ENCODE measurements around the gene FAM110A. TPM values are rescaled to one million over a fixed set of nuclear protein-coding genes. Genes with fewer than 3 reads are reported as not detected.
"Not testable (repeated sequence)": the region's sequence is repeated elsewhere in the genome, so short reads cannot be mapped to it uniquely, and the experiment has no call there.

FAM110A gene
- polyA plus RNA-seq, 3 donors = 6.2 to 9.5 (median 7.5) TPM

GRCh38 chr20:892371-892770 is 58.9 kb downstream of the FAM110A start:
- not testable (repeated sequence) for DNase-seq (ENCODE audit: low read depth in 3 of 3, low spot score in 2 of 3)

Other genes starting within 250 kb of the FAM110A start
- 1 to 10 TPM in 2 of 3 donors, under 1 TPM in 1; 0.74 to 1.5 (median 1.3) TPM for gene TCF15, start 223.4 kb upstream of the FAM110A start, polyA plus RNA-seq (ENCODE audit: insufficient read length in 3 of 3)
- gene SRXN1, start 180.5 kb upstream of the FAM110A start, polyA plus RNA-seq (ENCODE audit: insufficient read length in 3 of 3) = 10 to 100 TPM; 13.2 to 14.4 (median 14.0) TPM
- gene SCRT2, start 157.9 kb upstream of the FAM110A start, polyA plus RNA-seq (ENCODE audit: insufficient read length in 3 of 3) = under 1 TPM; 0.04 to 0.10 (median 0.06) TPM
- gene SLC52A3, start 65.2 kb upstream of the FAM110A start, polyA plus RNA-seq (ENCODE audit: insufficient read length in 3 of 3) = 1 to 10 TPM; 3.6 to 5.8 (median 3.7) TPM
- gene ANGPT4, start 82.6 kb downstream of the FAM110A start, polyA plus RNA-seq (ENCODE audit: insufficient read length in 3 of 3) = under 1 TPM; 0.15 to 0.50 (median 0.31) TPM
- 1 to 10 TPM; 1.0 to 1.1 (median 1.1) TPM for gene RSPO4, start 168.6 kb downstream of the FAM110A start, polyA plus RNA-seq (ENCODE audit: insufficient read length in 3 of 3)